HG02840 (cell line): ENCODE measurements around the gene CALB2.
"Not testable (repeated sequence)": the region's sequence is repeated elsewhere in the genome, so short reads cannot be mapped to it uniquely, and the experiment has no call there.

ENCODE experiments used
- ATAC-seq: cut with Tn5 transposase; IDR thresholded peaks from one replicate; pipeline ENCODE4 v1.9.1; 2021; ENCODE audit warnings: mild to moderate bottlenecking, moderate library complexity, moderate number of reproducible peaks; ENCODE audit not compliant: unreplicated experiment, low FRiP score

Gene CALB2

GRCh38 chr16:71352466-71352865, 6.1 kb upstream of the CALB2 start:
- no peak for ATAC-seq

GRCh38 chr16:71352963-71353460, 5.5 kb upstream of the CALB2 start:
- no peak for ATAC-seq

- no peak for ATAC-seq
Measured at GRCh38 chr16:71353736-71354135, 4.8 kb upstream of the CALB2 start.

- no peak for ATAC-seq
Measured at GRCh38 chr16:71354156-71354555, 4.4 kb upstream of the CALB2 start.

- ATAC-seq = no peak
Measured at GRCh38 chr16:71356051-71356740, 2.3 kb upstream of the CALB2 start.

- ATAC-seq = not testable (repeated sequence)
Measured at GRCh38 chr16:71356936-71357335, 1.6 kb upstream of the CALB2 start.

GRCh38 chr16:71357681-71358080, 842 bp upstream of the CALB2 start:
- no peak for ATAC-seq

- ATAC-seq = no peak
Measured at GRCh38 chr16:71359431-71359830, 908 bp downstream of the CALB2 start.

- no peak for ATAC-seq
Measured at GRCh38 chr16:71360378-71360777, 1.9 kb downstream of the CALB2 start.

GRCh38 chr16:71364133-71364681, 5.7 kb downstream of the CALB2 start:
- no peak for ATAC-seq

- ATAC-seq = no peak
Measured at GRCh38 chr16:71365021-71365420, 6.5 kb downstream of the CALB2 start.

- ATAC-seq = no peak
Measured at GRCh38 chr16:71367241-71367976, 8.9 kb downstream of the CALB2 start.

GRCh38 chr16:71368958-71369357, 10.4 kb downstream of the CALB2 start:
- ATAC-seq = no peak

GRCh38 chr16:71369494-71369893, 11.0 kb downstream of the CALB2 start:
- no peak for ATAC-seq

- ATAC-seq = no peak
Measured at GRCh38 chr16:71371237-71371636, 12.7 kb downstream of the CALB2 start.

- no peak for ATAC-seq
Measured at GRCh38 chr16:71373073-71373472, 14.6 kb downstream of the CALB2 start.

GRCh38 chr16:71376465-71377157, 18.1 kb downstream of the CALB2 start:
- no peak for ATAC-seq

GRCh38 chr16:71379711-71380110, 21.2 kb downstream of the CALB2 start:
- no peak for ATAC-seq

GRCh38 chr16:71380831-71381230, 22.3 kb downstream of the CALB2 start:
- no peak for ATAC-seq

GRCh38 chr16:71383054-71383773, 24.7 kb downstream of the CALB2 start:
- ATAC-seq = no peak
